Measurements from ENCODE around the gene FMO5.
A peak's percentile ranks its signal among the peaks of the same experiment; 100 is the strongest.

The FMO5 gene

DNA sequence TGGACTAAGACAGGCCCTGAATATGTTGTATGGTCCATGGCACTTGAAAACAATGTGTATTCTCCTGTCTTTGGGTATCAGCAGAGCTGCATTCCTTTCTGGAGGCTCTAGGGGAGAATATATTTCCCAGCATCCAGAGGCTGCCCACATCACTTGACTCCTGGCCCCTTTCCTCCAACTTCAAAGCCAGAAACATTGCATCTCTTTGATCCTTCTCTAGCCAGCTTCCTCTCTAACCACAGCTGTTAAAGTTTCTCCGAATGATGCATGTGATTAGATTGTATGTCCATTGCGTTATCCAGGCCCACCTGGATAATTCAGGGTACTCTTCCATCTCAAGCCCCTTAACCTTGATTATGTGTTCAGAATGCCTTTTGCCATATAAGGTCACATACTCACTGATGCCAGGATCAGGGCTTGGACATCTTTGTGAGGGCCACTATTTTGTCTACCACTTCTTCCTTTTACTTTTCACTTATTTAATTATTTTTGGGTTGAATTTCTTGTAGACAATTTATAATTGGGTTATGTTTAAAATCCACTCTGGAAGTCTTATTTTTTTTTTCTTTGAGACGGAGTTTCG, 22.6 kb upstream of the FMO5 start:
- H3K4me2 ChIP-seq (ENCODE audit: insufficient read depth, low read length) = peak overlapping the region; percentile 87; the same call in 1 of the 2 replicates

DNA sequence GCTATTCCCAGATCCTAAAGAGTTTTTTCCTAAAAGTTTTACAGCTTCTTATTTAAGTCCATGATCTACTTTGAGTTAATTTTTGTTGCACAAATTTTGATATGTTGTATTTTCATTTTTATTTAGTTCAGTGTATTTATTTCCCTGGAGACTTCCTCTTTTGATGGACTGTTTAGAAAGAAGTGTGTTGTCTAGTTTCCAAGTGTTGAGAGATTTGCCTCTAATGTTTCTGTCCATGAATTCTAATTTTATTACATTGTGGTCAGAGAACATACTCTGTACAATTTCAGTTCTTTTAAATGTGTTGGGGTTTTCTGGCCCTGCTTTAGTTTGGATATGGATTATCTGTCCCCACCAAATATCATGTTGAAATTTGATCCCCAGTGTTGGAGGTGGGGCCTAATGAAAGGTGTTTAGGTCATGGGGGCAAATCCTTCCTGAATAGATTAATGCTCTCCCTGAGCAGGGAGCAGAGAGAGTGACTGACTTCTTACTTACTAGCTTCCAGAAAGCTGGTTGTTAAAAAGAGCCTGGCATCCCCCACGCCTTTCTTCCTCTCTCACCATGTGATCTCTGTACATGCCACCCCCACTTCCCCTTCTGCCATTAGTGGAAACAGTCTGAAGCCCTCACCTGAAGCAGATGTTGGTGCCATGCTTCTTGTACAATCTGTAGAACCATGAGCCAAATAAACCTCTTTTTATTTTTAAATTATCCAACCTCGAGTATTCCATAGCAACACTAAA, 21.9 kb upstream of the FMO5 start:
- peaks cover 20% of the 10 kb centered on the region for H3K36me3 ChIP-seq (ENCODE audit: insufficient read depth, low read length)
- DNase-seq (no peak), ATAC-seq (ENCODE audit: insufficient read depth, low read depth) (no peak)
- no peak overlapping the region for H3K4me3 ChIP-seq (ENCODE audit: low read depth in 1 of 2, low read length in 2 of 2)
- H3K27me3 ChIP-seq (ENCODE audit: insufficient read depth, low read length, poor library complexity) = no peaks in the 10 kb centered on the region
- H3K9me3 ChIP-seq (ENCODE audit: insufficient read depth, low read length, severe bottlenecking) = no peaks in the 10 kb centered on the region
- 0 out of 2 replicates have a peak overlapping the region, but pooled peaks have one; percentile 7 for H3K27ac ChIP-seq (ENCODE audit: low read length)
- peaks cover 49% of the 10 kb centered on the region for H3K4me1 ChIP-seq (ENCODE audit: insufficient read depth, low read length)
- peaks cover 68% of the 10 kb centered on the region for H4K20me1 ChIP-seq (ENCODE audit: insufficient read depth, low read length)
- peak overlapping the region; percentile 87 for H3K4me2 ChIP-seq (ENCODE audit: insufficient read depth, low read length)
- TF ChIP-seq, protein P1, sequence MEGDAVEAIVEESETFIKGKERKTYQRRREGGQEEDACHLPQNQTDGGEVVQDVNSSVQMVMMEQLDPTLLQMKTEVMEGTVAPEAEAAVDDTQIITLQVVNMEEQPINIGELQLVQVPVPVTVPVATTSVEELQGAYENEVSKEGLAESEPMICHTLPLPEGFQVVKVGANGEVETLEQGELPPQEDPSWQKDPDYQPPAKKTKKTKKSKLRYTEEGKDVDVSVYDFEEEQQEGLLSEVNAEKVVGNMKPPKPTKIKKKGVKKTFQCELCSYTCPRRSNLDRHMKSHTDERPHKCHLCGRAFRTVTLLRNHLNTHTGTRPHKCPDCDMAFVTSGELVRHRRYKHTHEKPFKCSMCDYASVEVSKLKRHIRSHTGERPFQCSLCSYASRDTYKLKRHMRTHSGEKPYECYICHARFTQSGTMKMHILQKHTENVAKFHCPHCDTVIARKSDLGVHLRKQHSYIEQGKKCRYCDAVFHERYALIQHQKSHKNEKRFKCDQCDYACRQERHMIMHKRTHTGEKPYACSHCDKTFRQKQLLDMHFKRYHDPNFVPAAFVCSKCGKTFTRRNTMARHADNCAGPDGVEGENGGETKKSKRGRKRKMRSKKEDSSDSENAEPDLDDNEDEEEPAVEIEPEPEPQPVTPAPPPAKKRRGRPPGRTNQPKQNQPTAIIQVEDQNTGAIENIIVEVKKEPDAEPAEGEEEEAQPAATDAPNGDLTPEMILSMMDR (IDR thresholded peaks at IDR 0.05; ENCODE audit: borderline replicate concordance, extremely low read depth, low read length, poor library complexity, severe bottlenecking) = no peak
- no peak for TF ChIP-seq EZH2 (IDR thresholded peaks at IDR 0.05; ENCODE audit: borderline replicate concordance, low read depth, low read length, severe bottlenecking)
- H3K9ac ChIP-seq (ENCODE audit: low read depth, low read length) = no peak overlapping the region
- H2AFZ ChIP-seq (ENCODE audit: low read depth, low read length) = no peak overlapping the region
- peaks cover 96% of the 10 kb centered on the region for H3K79me2 ChIP-seq (ENCODE audit: insufficient read depth, low read length)

More for the DNA sequence above, 22.6 kb upstream of the FMO5 start:
- H3K9me3 ChIP-seq (ENCODE audit: insufficient read depth, low read length, severe bottlenecking) = no peaks in the 10 kb centered on the region
- peaks cover 47% of the 10 kb centered on the region for H3K4me1 ChIP-seq (ENCODE audit: insufficient read depth, low read length)
- H3K9ac ChIP-seq (ENCODE audit: low read depth, low read length) = no peak overlapping the region
- peaks cover 27% of the 10 kb centered on the region for H3K36me3 ChIP-seq (ENCODE audit: insufficient read depth, low read length)
- no peak for TF ChIP-seq EZH2 (IDR thresholded peaks at IDR 0.05; ENCODE audit: borderline replicate concordance, low read depth, low read length, severe bottlenecking)
- TF ChIP-seq, protein P1 (IDR thresholded peaks at IDR 0.05; ENCODE audit: borderline replicate concordance, extremely low read depth, low read length, poor library complexity, severe bottlenecking) = no peak
- peaks cover 74% of the 10 kb centered on the region for H4K20me1 ChIP-seq (ENCODE audit: insufficient read depth, low read length)
- no peak overlapping the region for H3K4me3 ChIP-seq (ENCODE audit: low read depth in 1 of 2, low read length in 2 of 2)
- no peaks in the 10 kb centered on the region for H3K27me3 ChIP-seq (ENCODE audit: insufficient read depth, low read length, poor library complexity)
- ATAC-seq (ENCODE audit: insufficient read depth, low read depth) (no peak), DNase-seq (no peak)
- H3K27ac ChIP-seq (ENCODE audit: low read length) = no peak overlapping the region
- no peak overlapping the region for H2AFZ ChIP-seq (ENCODE audit: low read depth, low read length)
- H3K79me2 ChIP-seq (ENCODE audit: insufficient read depth, low read length) = peaks cover 100% of the 10 kb centered on the region

DNA sequence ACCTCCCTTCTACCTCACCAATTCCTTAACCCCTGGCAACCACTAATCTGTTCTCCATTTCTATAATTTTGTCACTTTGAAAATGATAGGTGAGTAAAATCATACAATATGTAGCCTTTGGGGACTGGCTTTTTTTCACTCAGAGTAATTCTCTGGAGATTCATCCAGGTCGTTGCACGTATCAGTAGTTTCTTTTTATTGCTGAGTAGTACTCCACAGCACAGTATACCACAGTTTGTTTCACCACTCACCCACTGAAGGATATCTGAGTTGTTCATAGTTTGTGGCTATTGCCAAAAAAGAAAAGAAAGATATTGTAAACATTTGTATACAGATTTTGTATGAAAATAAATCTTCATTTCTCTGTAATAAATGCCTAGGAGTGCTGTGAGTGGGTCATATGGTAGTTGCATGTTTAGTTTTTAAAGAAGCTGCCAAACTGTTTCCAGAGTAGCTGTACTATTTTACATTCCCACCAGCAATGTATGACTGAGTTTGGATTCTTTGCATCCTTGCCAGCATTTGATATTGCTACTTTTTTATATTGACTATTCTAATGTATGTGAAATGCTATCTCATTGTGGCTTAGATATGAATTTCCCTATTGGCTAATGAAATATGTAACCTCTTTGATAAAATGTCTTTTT, 21.0 kb upstream of the FMO5 start:
- H3K4me1 ChIP-seq (ENCODE audit: insufficient read depth, low read length) = peaks cover 57% of the 10 kb centered on the region
- H3K36me3 ChIP-seq (ENCODE audit: insufficient read depth, low read length) = peaks cover 17% of the 10 kb centered on the region

More for the DNA sequence above, 21.0 kb upstream of the FMO5 start:
- peaks cover 61% of the 10 kb centered on the region for H4K20me1 ChIP-seq (ENCODE audit: insufficient read depth, low read length)
- H2AFZ ChIP-seq (ENCODE audit: low read depth, low read length) = no peak overlapping the region
- no peaks in the 10 kb centered on the region for H3K9me3 ChIP-seq (ENCODE audit: insufficient read depth, low read length, severe bottlenecking)
- peaks cover 87% of the 10 kb centered on the region for H3K79me2 ChIP-seq (ENCODE audit: insufficient read depth, low read length)
- TF ChIP-seq, protein P1 (IDR thresholded peaks at IDR 0.05; ENCODE audit: borderline replicate concordance, extremely low read depth, low read length, poor library complexity, severe bottlenecking) = no peak
- TF ChIP-seq EZH2 (IDR thresholded peaks at IDR 0.05; ENCODE audit: borderline replicate concordance, low read depth, low read length, severe bottlenecking) = no peak
- no peaks in the 10 kb centered on the region for H3K27me3 ChIP-seq (ENCODE audit: insufficient read depth, low read length, poor library complexity)
- no peak overlapping the region for H3K9ac ChIP-seq (ENCODE audit: low read depth, low read length)
- H3K4me2 ChIP-seq (ENCODE audit: insufficient read depth, low read length) = peak overlapping the region; percentile 87
- no peak for DNase-seq
- peak overlapping the region in 1 of 2 experiments; percentile 85; a peak in 1 of 4 replicates for H3K4me3 ChIP-seq (ENCODE audit: low read depth in 1 of 2, low read length in 2 of 2)
- no peak overlapping the region for H3K27ac ChIP-seq (ENCODE audit: low read length)
- ATAC-seq (ENCODE audit: insufficient read depth, low read depth) = no peak

Measured in DND-41 (cell line).